ENCODE results near the gene APBA3.

The APBA3 gene

DNA sequence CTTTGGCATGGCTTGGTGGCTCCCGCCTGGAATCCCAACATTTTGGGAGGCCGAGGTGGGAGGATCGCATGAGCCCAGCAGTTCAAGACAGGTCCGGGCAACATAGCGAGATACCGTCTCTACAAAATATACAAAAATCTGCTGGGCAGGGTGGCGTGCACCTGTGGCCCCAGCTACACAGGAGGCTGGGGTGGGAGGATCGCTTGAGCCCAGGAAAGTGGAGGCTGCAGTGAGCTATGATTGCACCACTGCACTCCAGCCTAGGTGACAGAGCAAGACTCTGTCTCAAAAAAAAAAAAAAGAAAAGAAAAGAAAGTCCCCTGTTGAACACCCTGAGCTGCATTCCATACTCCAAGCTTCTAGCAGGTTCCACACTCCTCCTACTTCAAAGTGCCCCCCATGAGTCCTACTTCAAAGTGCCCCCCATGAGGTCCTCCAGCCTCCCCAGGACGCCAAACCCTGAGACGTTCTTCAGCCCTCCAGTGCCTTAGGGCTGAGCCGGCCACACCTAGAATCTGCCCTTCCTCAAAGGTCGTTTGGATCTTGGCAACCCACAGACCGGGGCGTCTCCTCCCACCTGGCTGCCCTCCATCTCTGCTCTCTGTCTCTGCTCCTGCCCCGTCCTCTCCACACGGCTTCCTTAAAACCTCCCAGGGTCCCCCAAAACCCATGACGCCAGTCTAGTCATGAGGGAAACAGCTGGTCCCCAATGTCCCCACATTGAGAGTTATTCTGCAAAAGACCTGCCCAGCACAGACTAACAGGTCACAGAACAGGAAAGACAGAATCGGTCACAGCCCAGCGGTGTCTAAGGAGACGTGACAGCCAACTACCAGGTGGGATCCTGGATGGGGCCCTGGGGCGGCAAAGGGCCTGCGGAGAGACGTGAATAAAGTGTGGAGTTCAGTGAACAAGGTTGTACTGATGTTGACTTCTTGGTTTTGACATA lies 48.6 kb downstream of the APBA3 start:
- DNase-seq = no peak

DNA sequence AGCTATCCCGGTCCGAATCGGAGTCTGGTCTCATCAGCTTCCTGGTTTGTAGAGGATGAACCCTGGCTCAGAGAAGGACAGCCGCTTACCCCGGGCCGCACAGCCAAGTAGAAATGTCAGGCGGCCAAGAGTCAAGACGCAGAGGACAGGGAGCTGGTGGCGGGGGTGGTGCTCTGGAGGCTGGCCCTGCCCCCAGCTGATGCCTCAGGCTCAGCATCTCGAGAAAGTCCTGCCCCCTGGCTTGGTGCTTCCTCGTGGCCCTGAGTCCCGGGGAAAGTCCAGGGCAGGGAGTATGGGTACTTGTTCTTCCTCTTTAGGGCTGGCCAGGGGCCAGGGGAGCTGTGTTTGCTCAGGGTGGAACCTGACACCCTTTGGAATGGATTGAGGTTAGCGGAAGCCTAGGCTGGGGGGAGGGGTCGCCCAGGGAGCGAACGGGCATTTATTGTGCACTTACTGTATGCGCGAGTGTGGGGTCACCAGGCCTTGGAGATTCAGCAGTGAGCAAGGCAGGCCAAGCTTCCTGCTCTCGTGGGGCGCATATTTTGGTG lies 51.2 kb downstream of the APBA3 start:
- DNase-seq = no peak

DNA sequence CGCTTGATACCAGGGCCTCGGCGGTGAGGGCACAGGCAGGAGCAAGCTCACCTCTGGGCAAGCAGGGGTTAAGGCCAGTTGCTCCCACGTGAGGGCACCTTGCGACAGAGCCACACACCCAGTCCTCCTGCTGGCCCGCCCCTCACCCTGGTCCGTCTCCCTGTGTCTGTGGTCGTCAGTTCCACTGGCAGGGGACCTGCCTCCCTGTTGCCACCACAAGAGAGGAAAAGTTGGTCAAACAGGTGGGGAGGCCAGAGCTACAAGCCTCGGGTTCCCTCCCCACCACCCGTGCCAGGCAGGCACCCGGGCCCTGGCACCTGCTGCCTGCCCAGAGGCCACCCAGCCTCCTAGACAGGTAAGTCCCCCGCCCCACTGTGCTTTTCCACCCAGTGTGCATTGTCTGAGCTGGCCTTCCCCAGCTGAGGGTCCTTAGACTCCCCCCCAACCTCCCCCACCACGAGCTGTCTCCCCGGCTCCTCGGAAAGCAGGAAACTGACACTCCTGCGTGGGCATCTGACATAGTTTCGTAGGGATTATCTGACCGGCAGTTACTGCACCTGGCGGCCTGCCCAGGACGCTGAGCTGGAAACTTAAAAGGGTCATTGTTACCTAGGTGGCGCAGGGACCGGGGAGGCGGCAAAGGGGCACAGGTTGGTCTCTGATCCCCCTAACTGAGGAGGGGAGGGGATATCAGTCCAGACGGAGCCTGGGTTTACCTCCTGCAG lies 53.1 kb downstream of the APBA3 start, which contains the start of gene TJP3:
TSS of gene TJP3 (plus strand) at position 178 of the 725 bp plus-strand sequence. CDS start 20,049 bp downstream, outside the sequence.
- no peak for DNase-seq

DNA sequence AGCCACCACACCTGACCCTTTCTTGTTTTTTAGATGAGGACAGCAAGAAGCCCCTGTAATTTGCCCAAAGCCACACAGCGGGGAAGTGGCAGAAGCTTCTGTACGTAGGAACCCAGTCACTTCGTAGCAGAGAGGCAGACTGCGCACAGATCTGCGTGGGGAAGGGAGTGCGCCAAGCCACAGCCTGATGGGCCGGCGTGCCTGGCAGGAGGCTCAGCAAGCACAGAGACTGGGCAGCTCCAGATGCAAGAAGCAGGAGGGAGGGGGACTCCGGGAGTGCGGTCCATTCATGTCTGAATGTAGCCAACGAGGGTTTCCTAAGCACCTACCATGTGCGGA lies 53.7 kb downstream of the APBA3 start:
- DNase-seq = no peak

DNA sequence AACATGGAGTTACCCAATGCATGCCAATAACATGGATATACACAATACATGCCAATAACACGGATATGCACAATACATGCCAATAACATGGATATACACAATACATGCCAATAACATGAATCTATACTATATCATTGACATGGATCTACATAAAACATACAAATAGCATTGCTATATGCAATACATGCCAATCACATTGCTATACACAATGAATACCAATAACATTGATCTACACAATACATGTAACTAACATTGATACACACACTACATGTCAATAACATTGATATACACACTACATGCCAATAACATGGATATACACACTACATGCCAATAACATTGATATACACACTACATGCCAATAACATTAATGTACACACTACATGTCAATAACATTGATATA lies 60.3 kb downstream of the APBA3 start:
- DNase-seq = no peak

All from stimulated activated CD4-positive, alpha-beta T cell treated with anti-CD3 and anti-CD28 coated beads, Interleukin-4, amount 100 ng/mL, for 1 hour (primary cell).